ENCODE measurements around the gene SOX4. TPM values are rescaled to one million over a fixed set of nuclear protein-coding genes. Genes with fewer than 3 reads are reported as not detected.

The SOX4 gene
- total and polyA plus RNA-seq, 2 donors (not counting 1 experiment from before 2014, with no cell fraction given), result 3.5 to 5.0 TPM

DNA sequence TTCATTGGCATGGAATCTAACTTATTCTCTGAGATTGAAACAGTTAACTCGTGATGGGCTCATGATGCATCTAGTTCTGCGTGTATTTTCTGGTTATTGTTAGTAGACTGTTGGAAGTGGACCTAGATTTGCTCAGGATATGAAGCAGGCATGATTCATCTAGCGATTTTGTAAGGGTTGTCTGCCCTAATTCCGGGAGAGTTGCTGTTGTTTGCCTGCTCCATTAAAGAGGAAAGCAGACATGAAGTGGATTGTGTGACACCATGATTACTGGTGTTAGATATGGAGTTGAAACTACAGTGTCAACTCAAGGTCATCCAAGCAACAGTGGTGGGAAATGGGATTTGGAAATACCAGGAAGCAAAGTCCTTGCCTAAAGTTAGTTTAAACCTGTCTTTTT, 41.0 kb downstream of the SOX4 start:
- Mint-ChIP-seq H3K9me3 (ENCODE audit: insufficient read depth) (no peaks in the 10 kb centered on the region), H3K27me3 (peaks cover 2% of the 10 kb centered on the region), H3K4me1 (no peaks in the 10 kb centered on the region), H3K4me3 (no peak overlapping the region), H3K27ac (no peak overlapping the region)
- DNase-seq (no peak), ATAC-seq (ENCODE audit: low read depth) (no peak)
- ChIA-PET CTCF (no interaction called here), POLR2A (interaction anchor here (0.6 kb wide), 1 partner anchor 17 kb away, joined by 5 read pairs; no protein-coding TSS in a partner anchor)
- no peaks in the 10 kb centered on the region for H3K27me3 ChIP-seq (replicated peaks in 1 of 4; ENCODE audit: control extremely low read depth in 1 of 4, control insufficient read depth in 3 of 4, insufficient read depth in 4 of 4, low read length in 3 of 4)
- intact Hi-C loops (cut with micrococcal nuclease), result no loop called here
- no peak overlapping the region for H2AFZ ChIP-seq (ENCODE audit: insufficient read depth, low read depth, low read length, poor library complexity, severe bottlenecking)
- H3K4me3 ChIP-seq (ENCODE audit: control extremely low read depth in 1 of 5, extremely low read depth in 1 of 5, insufficient read depth in 1 of 5, low read depth in 2 of 5, low read length in 4 of 5), result no peak overlapping the region
- no peaks in the 10 kb centered on the region for H3K79me2 ChIP-seq (ENCODE audit: control insufficient read depth, insufficient read depth, low read length)
- no peaks in the 10 kb centered on the region for H3K4me1 ChIP-seq (ENCODE audit: control insufficient read depth in 2 of 2, insufficient read depth in 2 of 2, low read length in 2 of 2)
- H4K20me1 ChIP-seq (ENCODE audit: control insufficient read depth, insufficient read depth, low read length, poor library complexity, severe bottlenecking), result no peaks in the 10 kb centered on the region
- H3K4me2 ChIP-seq (replicated peaks; ENCODE audit: low read depth, low read length, poor library complexity, severe bottlenecking), result no peak overlapping the region
- no peaks in the 10 kb centered on the region for H3K36me3 ChIP-seq (replicated peaks in 1 of 2; ENCODE audit: control extremely low read depth in 1 of 2, control insufficient read depth in 1 of 2, extremely low read depth in 1 of 2, insufficient read depth in 2 of 2, low read length in 1 of 2)
- no peak overlapping the region for H3K9ac ChIP-seq (ENCODE audit: low read length)
- TF ChIP-seq, protein P1, sequence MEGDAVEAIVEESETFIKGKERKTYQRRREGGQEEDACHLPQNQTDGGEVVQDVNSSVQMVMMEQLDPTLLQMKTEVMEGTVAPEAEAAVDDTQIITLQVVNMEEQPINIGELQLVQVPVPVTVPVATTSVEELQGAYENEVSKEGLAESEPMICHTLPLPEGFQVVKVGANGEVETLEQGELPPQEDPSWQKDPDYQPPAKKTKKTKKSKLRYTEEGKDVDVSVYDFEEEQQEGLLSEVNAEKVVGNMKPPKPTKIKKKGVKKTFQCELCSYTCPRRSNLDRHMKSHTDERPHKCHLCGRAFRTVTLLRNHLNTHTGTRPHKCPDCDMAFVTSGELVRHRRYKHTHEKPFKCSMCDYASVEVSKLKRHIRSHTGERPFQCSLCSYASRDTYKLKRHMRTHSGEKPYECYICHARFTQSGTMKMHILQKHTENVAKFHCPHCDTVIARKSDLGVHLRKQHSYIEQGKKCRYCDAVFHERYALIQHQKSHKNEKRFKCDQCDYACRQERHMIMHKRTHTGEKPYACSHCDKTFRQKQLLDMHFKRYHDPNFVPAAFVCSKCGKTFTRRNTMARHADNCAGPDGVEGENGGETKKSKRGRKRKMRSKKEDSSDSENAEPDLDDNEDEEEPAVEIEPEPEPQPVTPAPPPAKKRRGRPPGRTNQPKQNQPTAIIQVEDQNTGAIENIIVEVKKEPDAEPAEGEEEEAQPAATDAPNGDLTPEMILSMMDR (IDR thresholded peaks at IDR 0.05), result no peak
- TF ChIP-seq EZH2 (IDR thresholded peaks at IDR 0.05; ENCODE audit: borderline replicate concordance, insufficient read depth, low read depth, low read length, poor library complexity, severe bottlenecking), result no peak
- H3K27ac ChIP-seq (ENCODE audit: low read length in 2 of 2), result no peak overlapping the region
- peaks cover 0 to 3% (median 0%) of the 10 kb centered on the region in 3 donors for H3K9me3 ChIP-seq (ENCODE audit: control extremely low read depth in 1 of 3, control insufficient read depth in 2 of 3, insufficient read depth in 1 of 3, low read length in 2 of 3)
- 98% methylated on average over 4 of the region's 4 CpGs for WGBS (ENCODE audit: insufficient coverage)

DNA sequence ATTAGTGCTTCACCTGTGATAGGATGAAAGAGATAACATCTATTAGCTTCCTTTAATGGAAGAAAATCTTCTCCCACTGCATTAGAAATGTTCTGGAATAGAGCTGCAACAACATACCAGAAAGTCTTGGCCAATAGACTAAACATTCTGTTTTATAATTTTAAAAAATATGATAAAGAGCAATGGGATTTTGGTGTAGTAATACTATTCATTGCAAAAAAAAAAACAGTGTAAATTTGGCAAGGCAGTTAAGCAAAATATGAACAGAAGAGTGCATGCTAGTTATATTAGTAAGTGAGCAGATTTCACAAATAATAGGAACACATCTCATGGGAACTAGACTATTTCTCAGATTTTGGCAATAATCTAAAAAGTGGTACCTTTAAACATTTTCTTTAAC, 43.3 kb downstream of the SOX4 start:
- TF ChIP-seq, protein P1 (IDR thresholded peaks at IDR 0.05), result no peak
- no peak for TF ChIP-seq EZH2 (IDR thresholded peaks at IDR 0.05; ENCODE audit: borderline replicate concordance, insufficient read depth, low read depth, low read length, poor library complexity, severe bottlenecking)
- CTCF ChIA-PET, result interaction anchor here (0.7 kb wide), 1 partner anchor 40 kb away, joined by 3 read pairs; no protein-coding TSS in a partner anchor
- intact Hi-C loops (cut with micrococcal nuclease), result no loop called here

More for the DNA sequence above, 43.3 kb downstream of the SOX4 start:
- Histone ChIP-seq H4K20me1 (ENCODE audit: control insufficient read depth, insufficient read depth, low read length, poor library complexity, severe bottlenecking) (no peaks in the 10 kb centered on the region), H3K4me1 (ENCODE audit: control insufficient read depth in 2 of 2, insufficient read depth in 2 of 2, low read length in 2 of 2) (no peaks in the 10 kb centered on the region), H3K79me2 (ENCODE audit: control insufficient read depth, insufficient read depth, low read length) (no peaks in the 10 kb centered on the region), H3K27ac (ENCODE audit: low read length in 2 of 2) (no peak overlapping the region), H3K9ac (ENCODE audit: low read length) (no peak overlapping the region), H3K9me3 (ENCODE audit: control extremely low read depth in 1 of 3, control insufficient read depth in 2 of 3, insufficient read depth in 1 of 3, low read length in 2 of 3) (peaks cover 0 to 3% (median 0%) of the 10 kb centered on the region in 3 donors), H2AFZ (ENCODE audit: insufficient read depth, low read depth, low read length, poor library complexity, severe bottlenecking) (no peak overlapping the region), H3K4me2 (replicated peaks; ENCODE audit: low read depth, low read length, poor library complexity, severe bottlenecking) (no peak overlapping the region), H3K27me3 (replicated peaks in 1 of 4; ENCODE audit: control extremely low read depth in 1 of 4, control insufficient read depth in 3 of 4, insufficient read depth in 4 of 4, low read length in 3 of 4) (no peaks in the 10 kb centered on the region), H3K36me3 (replicated peaks in 1 of 2; ENCODE audit: control extremely low read depth in 1 of 2, control insufficient read depth in 1 of 2, extremely low read depth in 1 of 2, insufficient read depth in 2 of 2, low read length in 1 of 2) (no peaks in the 10 kb centered on the region), H3K4me3 (ENCODE audit: control extremely low read depth in 1 of 5, extremely low read depth in 1 of 5, insufficient read depth in 1 of 5, low read depth in 2 of 5, low read length in 4 of 5) (no peak overlapping the region)
- POLR2A ChIA-PET, result no interaction called here
- ATAC-seq (ENCODE audit: low read depth) (no peak), DNase-seq (no peak)
- H3K4me1 Mint-ChIP-seq, result no peaks in the 10 kb centered on the region
- H3K9me3 Mint-ChIP-seq (ENCODE audit: insufficient read depth), result no peaks in the 10 kb centered on the region
- no peak overlapping the region for H3K27ac Mint-ChIP-seq
- peaks cover 4% of the 10 kb centered on the region for H3K27me3 Mint-ChIP-seq
- H3K4me3 Mint-ChIP-seq, result no peak overlapping the region

Data from B cell (primary cell).